Duodenal mucosa (tissue), 2 donors: ENCODE results near the gene GFAP.

Source experiments
- H3K27ac ChIP-seq: one replicate; pipeline ENCODE4 v1.7.0; 2013; ENCODE audit warnings: low read depth, low read length
- H3K27me3 ChIP-seq, 2 donors: one replicate each; pipeline ENCODE4 v1.7.0; 2013; ENCODE audit warnings: low read length in 2 of 2, control low read depth in 1 of 2; ENCODE audit not compliant: insufficient read depth in 2 of 2, control insufficient read depth in 1 of 2
- H3K36me3 ChIP-seq, 2 donors: one replicate each; pipeline ENCODE4 v1.7.0; 2013; ENCODE audit warnings: low read length in 2 of 2, control low read depth in 1 of 2; ENCODE audit not compliant: insufficient read depth in 2 of 2, control insufficient read depth in 1 of 2
- H3K4me1 ChIP-seq, 2 donors: one replicate each; pipeline ENCODE4 v1.7.0; 2013; ENCODE audit warnings: low read length in 2 of 2, control low read depth in 1 of 2; ENCODE audit not compliant: insufficient read depth in 2 of 2, control insufficient read depth in 1 of 2
- H3K4me3 ChIP-seq, 2 donors: one replicate each; pipeline ENCODE4 v1.7.0; 2013; ENCODE audit warnings: low read length in 2 of 2, low read depth in 1 of 2
- H3K9ac ChIP-seq, 2 donors: one replicate each; pipeline ENCODE4 v1.7.0; 2013; ENCODE audit warnings: low read length in 2 of 2, low read depth in 1 of 2
- H3K9me3 ChIP-seq, 2 donors: one replicate each; pipeline ENCODE4 v1.7.0; 2013; ENCODE audit warnings: low read length in 2 of 2, control low read depth in 1 of 2; ENCODE audit not compliant: control insufficient read depth in 1 of 2

Gene GFAP

DNA sequence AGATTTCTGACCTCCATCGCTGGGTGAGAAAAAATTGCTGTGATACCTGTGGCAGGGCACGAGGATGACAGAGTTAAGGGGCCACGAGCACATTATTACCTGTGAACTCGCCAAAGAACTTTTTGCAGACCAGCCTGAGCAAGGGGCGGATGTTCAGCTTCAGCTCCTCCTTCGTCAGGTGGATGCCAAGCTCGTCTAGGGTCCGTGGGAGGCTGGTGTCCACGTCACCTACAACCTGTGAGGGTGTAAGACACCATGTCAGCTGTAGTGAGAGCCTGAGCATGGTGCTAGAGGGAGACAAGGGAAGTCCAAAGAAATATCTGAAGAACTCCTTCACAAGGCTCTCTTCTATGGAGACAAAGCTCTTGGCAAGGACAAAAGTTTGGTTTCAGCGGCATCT lies 50.5 kb downstream of the GFAP start:
- H3K9me3 ChIP-seq: no peaks in the 10 kb centered on the region
- H3K9ac ChIP-seq: no peak overlapping the region
- no peak overlapping the region for H3K4me3 ChIP-seq
- H3K36me3 ChIP-seq: peaks cover 41 to 84% of the 10 kb centered on the region in 2 donors
- H3K27me3 ChIP-seq: no peaks in the 10 kb centered on the region
- peaks cover 5 to 13% of the 10 kb centered on the region in 2 donors for H3K4me1 ChIP-seq
- no peak overlapping the region for H3K27ac ChIP-seq

DNA sequence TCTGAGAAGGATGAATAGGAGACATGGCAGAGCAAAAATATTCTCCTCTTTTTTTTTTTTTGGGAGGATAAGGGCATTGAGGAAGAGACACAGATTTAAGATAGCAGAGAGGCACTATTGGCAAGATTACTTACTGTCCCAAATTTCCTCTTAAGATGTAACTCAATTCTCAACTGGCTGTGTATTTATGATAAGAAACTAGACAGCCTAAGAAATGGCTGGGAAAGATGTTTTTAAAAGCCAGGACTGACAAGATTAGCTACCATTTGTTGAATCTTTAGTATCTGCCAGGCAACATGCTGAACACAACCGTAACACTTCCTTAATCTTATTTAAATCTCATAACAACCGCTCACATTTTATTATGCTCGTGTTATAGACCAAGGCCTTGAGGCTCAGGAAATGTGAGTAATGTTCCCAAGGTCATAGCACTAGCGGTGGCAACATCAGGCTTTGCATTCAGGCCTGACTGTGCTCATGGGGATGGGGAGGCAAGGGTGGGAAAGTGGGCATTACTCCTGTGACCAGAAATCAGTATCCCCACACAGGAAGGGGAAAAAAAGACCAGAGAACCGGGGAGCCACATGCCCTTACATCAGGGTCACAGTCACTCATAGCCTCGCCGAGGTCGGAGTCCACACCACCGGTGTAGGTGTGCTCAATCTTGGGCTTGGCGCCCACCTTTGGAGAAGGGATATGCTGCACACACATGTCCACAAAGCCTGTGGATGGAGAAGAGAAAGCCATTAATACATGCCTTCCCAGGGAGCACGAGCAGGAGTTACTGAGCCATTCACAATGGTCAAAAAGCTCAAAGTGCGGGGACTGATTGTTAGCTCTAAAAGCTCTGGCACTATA lies 52.0 kb downstream of the GFAP start:
- Histone ChIP-seq H3K27me3 (no peaks in the 10 kb centered on the region), H3K4me3 (no peak overlapping the region), H3K9ac (no peak overlapping the region), H3K9me3 (no peaks in the 10 kb centered on the region), H3K27ac (no peak overlapping the region), H3K4me1 (peaks cover 5 to 13% of the 10 kb centered on the region in 2 donors), H3K36me3 (peaks cover 39 to 83% of the 10 kb centered on the region in 2 donors)

DNA sequence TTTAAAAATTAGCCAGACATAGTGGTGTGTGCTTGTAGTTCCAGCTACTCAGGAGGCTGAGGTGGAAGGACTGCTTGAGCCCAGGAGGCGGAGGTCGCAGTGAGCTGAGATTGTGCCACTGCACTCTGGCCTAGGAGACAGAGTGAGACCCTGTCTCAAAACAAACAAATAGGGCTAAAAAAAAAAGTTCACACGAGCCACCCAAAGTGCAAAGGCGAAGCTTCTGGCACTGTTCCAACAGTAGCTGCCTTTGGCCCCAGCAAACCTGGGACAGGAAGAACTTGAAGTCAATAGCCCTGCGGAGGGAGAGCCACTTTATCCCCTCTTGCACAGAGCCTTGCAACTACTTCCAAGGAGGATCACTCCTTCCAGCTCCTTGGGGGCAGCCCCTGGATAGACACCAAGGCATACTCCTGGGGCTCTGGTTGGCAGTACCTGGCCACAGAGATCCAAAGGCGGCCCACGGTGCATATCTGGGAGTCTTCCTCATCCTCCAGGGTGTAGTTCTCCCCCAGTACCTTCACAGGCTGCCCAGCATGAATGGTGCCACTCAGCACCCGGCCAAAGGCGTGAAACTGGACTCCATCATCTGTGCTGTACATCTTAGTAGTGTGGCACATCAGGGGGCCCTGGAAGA lies 52.9 kb downstream of the GFAP start:
- Histone ChIP-seq H3K36me3 (peaks cover 40 to 84% of the 10 kb centered on the region in 2 donors), H3K27ac (no peak overlapping the region), H3K9me3 (no peaks in the 10 kb centered on the region)

DNA sequence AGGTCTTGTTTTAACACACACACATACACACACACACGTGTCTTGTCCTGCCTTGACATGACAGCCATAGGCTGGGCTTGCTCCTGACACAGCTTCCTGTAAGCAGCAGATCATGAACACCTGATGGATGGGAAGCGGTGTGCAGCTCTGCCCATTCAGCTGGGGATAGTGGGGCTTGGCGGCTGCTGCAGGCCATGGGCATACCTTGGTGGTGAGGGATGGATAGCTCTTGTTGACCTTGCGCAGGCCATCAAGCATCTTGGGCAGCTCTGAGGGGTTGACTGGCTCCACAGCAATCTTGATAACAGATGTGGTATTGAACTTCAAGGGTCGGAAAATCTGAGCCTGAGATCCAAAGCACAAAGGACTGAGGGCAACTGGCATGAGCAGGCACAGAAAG lies 55.6 kb downstream of the GFAP start:
- Histone ChIP-seq H3K27ac (no peak overlapping the region), H3K9me3 (no peaks in the 10 kb centered on the region), H3K27me3 (no peaks in the 10 kb centered on the region), H3K9ac (no peak overlapping the region), H3K36me3 (peaks cover 41 to 94% of the 10 kb centered on the region in 2 donors), H3K4me1 (peaks cover 5 to 13% of the 10 kb centered on the region in 2 donors), H3K4me3 (no peak overlapping the region)

More for the DNA sequence above, 52.9 kb downstream of the GFAP start:
- no peak overlapping the region for H3K9ac ChIP-seq
- no peak overlapping the region for H3K4me3 ChIP-seq
- H3K4me1 ChIP-seq: peaks cover 5 to 13% of the 10 kb centered on the region in 2 donors
- no peaks in the 10 kb centered on the region for H3K27me3 ChIP-seq

DNA sequence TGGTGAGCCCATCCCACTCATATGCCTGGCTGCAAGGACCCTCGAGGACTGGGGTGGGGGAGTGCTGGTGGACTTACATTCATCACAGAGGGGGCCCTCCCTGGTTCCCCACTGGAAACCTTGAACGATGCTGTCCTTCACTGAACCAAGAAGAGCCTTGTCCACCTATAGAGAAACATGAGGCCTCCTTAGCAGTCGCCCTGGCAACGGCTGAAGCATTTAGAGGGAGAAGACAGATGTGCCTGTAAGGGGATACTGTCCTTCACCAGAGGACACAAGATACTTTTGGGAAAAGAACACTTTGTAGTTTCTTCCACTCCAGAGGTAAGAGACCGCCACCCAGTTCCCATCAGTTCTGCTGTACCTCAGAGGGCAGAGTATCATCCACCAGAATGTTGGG lies 61.1 kb downstream of the GFAP start:
- Histone ChIP-seq H3K9me3 (no peaks in the 10 kb centered on the region), H3K27me3 (no peaks in the 10 kb centered on the region), H3K27ac (no peak overlapping the region), H3K4me1 (no peaks in the 10 kb centered on the region), H3K4me3 (no peak overlapping the region), H3K36me3 (peaks cover 45 to 87% of the 10 kb centered on the region in 2 donors), H3K9ac (no peak overlapping the region)
